ENCODE measurements around the gene RPS25. TPM values are rescaled to one million over a fixed set of nuclear protein-coding genes. Genes with fewer than 3 reads are reported as not detected.
A peak's percentile ranks its signal among the peaks of the same experiment; 100 is the strongest.

The RPS25 gene
- total RNA-seq, 2 donors from 2014 or later: 672 to 840 TPM

DNA sequence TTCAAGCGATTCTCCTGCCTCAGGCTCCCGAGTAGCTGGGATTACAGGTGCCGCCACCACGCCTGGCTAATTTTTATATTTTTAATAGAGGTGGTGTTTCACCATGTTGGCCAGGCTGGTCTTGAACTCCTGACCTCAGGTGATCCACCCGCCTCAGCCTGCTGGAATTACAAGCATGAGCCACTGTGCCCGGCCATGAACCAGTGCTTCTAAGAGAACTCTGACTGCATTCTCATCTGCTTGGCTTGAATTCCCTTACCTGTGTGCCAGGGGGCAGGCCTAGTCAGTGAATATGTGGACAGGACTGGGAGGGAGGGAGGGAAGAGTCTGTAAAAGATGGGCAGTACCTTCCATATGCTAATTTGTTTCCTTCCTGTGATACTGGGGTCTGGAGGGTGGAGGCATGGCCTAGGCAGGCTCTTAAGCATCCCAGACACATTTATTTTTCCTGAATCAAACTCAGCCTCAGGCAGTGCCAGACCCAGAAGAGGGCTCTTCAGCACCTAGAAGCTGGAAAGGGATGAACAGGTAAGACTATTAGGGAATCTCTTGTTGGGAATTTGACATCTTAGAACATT lies 6.6 kb downstream of the RPS25 start:
- TF ChIP-seq, protein P1, sequence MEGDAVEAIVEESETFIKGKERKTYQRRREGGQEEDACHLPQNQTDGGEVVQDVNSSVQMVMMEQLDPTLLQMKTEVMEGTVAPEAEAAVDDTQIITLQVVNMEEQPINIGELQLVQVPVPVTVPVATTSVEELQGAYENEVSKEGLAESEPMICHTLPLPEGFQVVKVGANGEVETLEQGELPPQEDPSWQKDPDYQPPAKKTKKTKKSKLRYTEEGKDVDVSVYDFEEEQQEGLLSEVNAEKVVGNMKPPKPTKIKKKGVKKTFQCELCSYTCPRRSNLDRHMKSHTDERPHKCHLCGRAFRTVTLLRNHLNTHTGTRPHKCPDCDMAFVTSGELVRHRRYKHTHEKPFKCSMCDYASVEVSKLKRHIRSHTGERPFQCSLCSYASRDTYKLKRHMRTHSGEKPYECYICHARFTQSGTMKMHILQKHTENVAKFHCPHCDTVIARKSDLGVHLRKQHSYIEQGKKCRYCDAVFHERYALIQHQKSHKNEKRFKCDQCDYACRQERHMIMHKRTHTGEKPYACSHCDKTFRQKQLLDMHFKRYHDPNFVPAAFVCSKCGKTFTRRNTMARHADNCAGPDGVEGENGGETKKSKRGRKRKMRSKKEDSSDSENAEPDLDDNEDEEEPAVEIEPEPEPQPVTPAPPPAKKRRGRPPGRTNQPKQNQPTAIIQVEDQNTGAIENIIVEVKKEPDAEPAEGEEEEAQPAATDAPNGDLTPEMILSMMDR (IDR thresholded peaks at IDR 0.05): no peak
- Histone ChIP-seq H3K9me3 (no peaks in the 10 kb centered on the region), H3K36me3 (peaks cover 68% of the 10 kb centered on the region), H3K27ac (no peak overlapping the region), H3K4me3 (no peak overlapping the region), H3K27me3 (replicated peaks; ENCODE audit: insufficient read depth) (no peaks in the 10 kb centered on the region), H3K4me1 (ENCODE audit: control insufficient read depth in 1 of 2, low read depth in 2 of 2) (peaks cover 5 to 13% of the 10 kb centered on the region in 2 donors)
- no peak for ATAC-seq (ENCODE audit: insufficient number of reproducible peaks, low FRiP score, low read depth)
- DNase-seq (ENCODE audit: low spot score): no peak

GRCh38 chr11:119006656-119007055 lies 11.5 kb downstream of the RPS25 start:
- TF ChIP-seq, protein P1 (IDR thresholded peaks at IDR 0.05): no peak
- Histone ChIP-seq H3K9me3 (no peaks in the 10 kb centered on the region), H3K27me3 (replicated peaks; ENCODE audit: insufficient read depth) (no peaks in the 10 kb centered on the region), H3K4me3 (no peak overlapping the region), H3K4me1 (ENCODE audit: control insufficient read depth in 1 of 2, low read depth in 2 of 2) (no peaks in the 10 kb centered on the region), H3K27ac (no peak overlapping the region), H3K36me3 (peaks cover 52% of the 10 kb centered on the region)
- ATAC-seq (ENCODE audit: insufficient number of reproducible peaks, low FRiP score, low read depth) (no peak), DNase-seq (ENCODE audit: low spot score) (no peak)

GRCh38 chr11:119000906-119001305 lies 17.2 kb downstream of the RPS25 start:
- Histone ChIP-seq H3K27ac (no peak overlapping the region), H3K4me1 (ENCODE audit: control insufficient read depth in 1 of 2, low read depth in 2 of 2) (peaks cover 8 to 26% of the 10 kb centered on the region in 2 donors), H3K36me3 (peaks cover 21% of the 10 kb centered on the region), H3K27me3 (replicated peaks; ENCODE audit: insufficient read depth) (no peaks in the 10 kb centered on the region), H3K9me3 (no peaks in the 10 kb centered on the region), H3K4me3 (no peak overlapping the region)
- ATAC-seq (ENCODE audit: insufficient number of reproducible peaks, low FRiP score, low read depth): no peak
- TF ChIP-seq, protein P1 (IDR thresholded peaks at IDR 0.05): no peak
- DNase-seq (ENCODE audit: low spot score): no peak

DNA sequence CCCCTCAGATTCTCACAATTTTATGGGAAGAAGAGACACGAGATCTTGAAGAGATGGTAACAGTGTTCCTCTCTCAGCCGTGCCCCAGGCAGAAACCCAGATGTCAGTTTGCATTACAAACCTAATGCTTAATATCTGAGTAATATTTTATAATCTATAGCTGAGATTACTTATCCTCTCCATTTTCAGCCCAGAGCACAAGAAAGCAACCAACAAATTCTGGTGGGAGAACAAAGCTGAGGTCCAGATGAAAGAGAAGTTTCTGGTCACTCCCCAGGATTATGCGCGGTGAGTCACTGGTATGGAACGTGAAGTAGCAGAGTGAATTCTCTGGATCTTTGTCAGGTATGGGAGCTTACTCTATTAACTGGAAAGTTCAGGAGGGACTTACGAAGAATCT lies 19.3 kb downstream of the RPS25 start:
- H3K36me3 ChIP-seq: peaks cover 18% of the 10 kb centered on the region
- TF ChIP-seq, protein P1 (IDR thresholded peaks at IDR 0.05): no peak
- no peaks in the 10 kb centered on the region for H3K27me3 ChIP-seq (replicated peaks; ENCODE audit: insufficient read depth)
- H3K9me3 ChIP-seq: no peaks in the 10 kb centered on the region
- H3K27ac ChIP-seq: peak overlapping the region; percentile 86 to 87
- DNase-seq (ENCODE audit: low spot score) (no peak), ATAC-seq (ENCODE audit: insufficient number of reproducible peaks, low FRiP score, low read depth) (no peak)
- H3K4me1 ChIP-seq (ENCODE audit: control insufficient read depth in 1 of 2, low read depth in 2 of 2): peaks cover 8 to 26% of the 10 kb centered on the region in 2 donors
- H3K4me3 ChIP-seq: peak overlapping the region; percentile 92

GRCh38 chr11:118998388-118998717 lies 19.8 kb downstream of the RPS25 start:
- Histone ChIP-seq H3K4me1 (ENCODE audit: control insufficient read depth in 1 of 2, low read depth in 2 of 2) (peaks cover 8 to 26% of the 10 kb centered on the region in 2 donors), H3K9me3 (no peaks in the 10 kb centered on the region), H3K27ac (peak overlapping the region; percentile 86 to 87), H3K27me3 (replicated peaks; ENCODE audit: insufficient read depth) (no peaks in the 10 kb centered on the region), H3K4me3 (peak overlapping the region; percentile 92), H3K36me3 (peaks cover 18% of the 10 kb centered on the region)
- TF ChIP-seq, protein P1 (IDR thresholded peaks at IDR 0.05): no peak
- ATAC-seq (ENCODE audit: insufficient number of reproducible peaks, low FRiP score, low read depth): no peak
- no peak for DNase-seq (ENCODE audit: low spot score)

All from thoracic aorta (tissue), 2 donors.